Epidermal melanocyte (primary cell): ENCODE data around the gene COL19A1.

ENCODE experiments used
- DNase-seq: peaks from one replicate; pipeline ENCODE4 v3.0.0; 2011; ENCODE audit warnings: low spot score; ENCODE audit not compliant: insufficient read length

Gene COL19A1

DNA sequence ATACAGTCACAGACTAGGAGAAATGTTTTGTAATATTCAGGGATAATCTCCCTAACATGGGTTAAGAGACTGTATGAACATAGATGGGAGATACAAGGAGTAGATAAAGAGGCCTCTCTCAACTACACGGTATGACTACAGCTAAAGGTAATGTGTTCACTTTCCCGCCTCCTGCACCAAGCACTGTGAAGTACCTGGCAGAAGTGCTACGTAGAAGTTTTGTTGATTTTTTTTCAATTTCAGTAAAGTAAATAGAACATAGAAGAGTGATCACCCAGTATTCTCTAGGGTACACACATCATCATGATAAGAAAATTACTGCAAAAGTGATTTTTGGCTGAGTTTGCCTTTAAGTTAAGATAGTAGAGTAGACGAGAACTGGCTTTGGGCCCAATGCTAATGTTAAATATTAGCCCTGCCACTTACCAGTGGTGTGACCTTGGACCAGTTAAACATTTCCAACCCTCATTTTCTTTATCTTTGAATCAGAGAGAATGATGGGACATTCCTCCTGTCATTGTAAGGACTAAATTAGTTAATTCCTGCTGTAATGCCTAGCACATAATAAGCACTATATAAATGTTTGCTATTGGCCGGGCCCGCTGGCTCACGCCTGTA is 253.0 kb downstream of the COL19A1 start:
- no peak for DNase-seq

DNA sequence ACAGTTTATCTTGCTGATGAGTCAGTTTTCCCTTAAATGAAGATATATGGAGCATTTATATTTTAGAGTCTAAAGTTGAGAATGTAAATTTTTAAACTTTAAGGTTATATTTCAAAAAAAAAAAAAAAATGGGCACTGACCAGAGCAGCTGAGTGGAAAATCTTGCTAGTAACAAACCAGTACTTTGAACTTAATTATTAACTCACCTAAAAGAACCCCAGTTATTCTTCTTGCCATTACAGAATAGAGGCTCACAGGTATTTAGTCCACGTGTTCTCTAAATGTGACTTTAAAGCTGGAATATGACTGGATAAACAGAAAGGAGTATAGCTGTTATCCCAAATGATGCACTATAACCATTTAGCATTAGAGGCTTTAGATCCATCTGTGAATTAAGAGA is 258.1 kb downstream of the COL19A1 start:
- no peak for DNase-seq

DNA sequence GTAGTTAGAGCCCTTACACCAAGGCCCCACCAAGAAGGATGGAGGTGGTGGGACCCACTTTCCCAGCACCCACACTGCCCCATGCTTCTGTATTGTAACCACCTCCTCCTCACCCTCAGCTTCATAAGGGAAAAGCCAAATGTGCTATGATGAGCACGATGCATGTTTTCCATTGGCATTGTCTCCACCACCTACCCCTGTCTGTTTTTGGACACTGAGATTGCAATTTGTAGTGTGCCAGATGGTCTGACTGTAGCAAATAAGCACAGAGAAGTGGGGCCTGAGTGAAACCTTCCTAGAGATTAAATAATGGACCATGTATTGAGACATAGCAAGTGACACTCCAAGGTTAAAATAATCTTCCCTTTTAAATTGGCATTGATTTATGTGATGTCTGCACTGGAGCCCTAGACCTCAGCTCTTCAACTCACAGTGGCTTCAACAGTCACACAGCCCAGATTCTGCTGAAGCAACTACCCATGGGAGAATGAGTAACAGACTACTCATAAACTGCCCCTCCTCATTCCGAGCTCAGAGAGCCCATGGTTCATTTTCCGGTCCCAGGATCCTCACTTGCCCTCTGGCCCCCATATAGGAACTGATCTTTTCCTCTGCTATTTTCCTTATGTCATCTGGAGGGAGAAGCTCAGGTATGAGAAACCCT is 258.7 kb downstream of the COL19A1 start:
- DNase-seq, result no peak

DNA sequence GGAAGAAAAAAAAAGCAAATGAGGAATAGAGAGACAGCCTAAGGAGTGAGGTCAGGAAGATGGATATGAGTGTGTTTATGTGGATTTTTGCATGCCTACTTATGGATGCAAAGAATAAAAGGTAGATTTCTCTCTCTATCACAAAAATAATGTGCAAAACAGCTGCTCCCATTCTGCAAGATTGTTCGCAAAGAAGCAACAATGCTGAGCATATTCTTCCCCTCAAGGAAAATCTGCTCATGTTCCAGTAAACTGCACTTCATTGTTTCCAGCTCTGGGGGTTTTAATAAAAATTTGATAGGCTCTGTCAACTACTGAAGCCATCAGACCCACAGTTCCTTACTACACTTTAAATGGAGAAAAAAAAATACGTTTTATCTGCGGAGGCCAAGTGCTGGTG is 259.2 kb downstream of the COL19A1 start:
- no peak for DNase-seq

DNA sequence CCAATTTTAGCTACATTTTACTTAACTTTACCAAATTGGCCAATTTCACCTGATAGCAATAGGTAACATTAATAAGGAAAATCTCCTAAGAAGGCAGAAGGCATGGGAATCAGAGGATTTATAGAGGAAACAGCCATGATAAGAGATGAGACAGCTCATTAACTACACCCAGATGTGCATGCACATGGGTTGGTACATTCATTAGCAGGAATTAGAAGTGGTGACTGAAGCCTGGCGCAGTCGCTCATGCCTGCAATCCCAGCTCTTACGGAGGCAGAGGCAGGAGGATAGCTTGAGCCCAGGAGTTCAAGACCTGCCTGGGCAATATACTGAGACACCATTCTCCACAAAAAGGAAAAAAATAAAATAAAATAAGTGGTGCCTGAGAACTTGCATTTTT is 263.0 kb downstream of the COL19A1 start:
- no peak for DNase-seq

- no peak for DNase-seq
Observed at GRCh38 chr6:70130865-70131264, 264.5 kb downstream of the COL19A1 start.

GRCh38 chr6:70131528-70131927 is 265.2 kb downstream of the COL19A1 start:
- no peak for DNase-seq

- DNase-seq, result no peak
Observed at GRCh38 chr6:70133246-70133645, 266.9 kb downstream of the COL19A1 start.

- no peak for DNase-seq
Observed at GRCh38 chr6:70134542-70134941, 268.2 kb downstream of the COL19A1 start.

DNA sequence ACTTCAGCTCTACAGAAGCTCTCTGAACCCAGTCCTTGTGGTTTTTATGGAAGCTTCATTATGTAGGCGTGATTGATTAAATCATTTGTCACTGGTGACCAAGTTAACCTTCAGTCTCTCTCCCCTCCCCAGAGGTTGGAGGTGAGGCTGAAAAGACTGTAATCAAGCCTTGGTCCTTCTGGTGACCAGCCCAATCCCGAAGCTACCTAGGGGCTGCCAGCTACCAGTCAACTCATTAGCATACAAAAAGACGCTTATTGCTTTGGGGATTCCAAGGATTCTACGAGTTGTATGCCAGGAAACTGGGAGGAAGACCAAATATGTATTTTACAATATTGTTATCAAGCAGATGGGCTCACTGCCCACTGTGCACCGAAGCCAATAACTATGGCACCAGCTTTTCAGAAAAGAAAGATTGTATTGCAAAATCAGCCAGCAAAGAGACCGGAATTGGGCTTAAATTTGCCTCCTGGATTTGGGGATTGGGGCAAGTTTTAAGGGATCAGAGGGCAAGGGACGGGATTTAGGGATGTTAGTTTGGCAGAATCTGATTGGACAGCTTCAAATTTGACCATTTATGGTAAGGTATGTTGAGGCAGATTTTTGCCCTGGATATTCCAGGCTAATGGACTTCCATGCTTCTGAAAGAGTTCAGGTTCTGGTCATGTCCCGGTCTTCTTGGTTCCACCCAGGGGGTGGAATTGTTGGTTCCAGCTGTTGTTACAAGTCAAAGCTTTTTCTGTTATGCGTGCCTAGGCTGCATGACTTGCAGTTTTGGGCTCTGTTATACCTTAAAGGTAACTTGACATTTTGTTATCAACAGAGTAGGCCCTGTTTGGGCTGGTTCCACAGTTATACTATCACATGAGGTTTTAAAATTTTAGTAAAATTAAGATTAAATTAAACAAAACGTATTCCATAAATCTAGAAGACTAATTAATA is 269.1 kb downstream of the COL19A1 start:
- no peak for DNase-seq

- DNase-seq, result no peak
Observed at GRCh38 chr6:70136996-70137395, 270.6 kb downstream of the COL19A1 start.

DNA sequence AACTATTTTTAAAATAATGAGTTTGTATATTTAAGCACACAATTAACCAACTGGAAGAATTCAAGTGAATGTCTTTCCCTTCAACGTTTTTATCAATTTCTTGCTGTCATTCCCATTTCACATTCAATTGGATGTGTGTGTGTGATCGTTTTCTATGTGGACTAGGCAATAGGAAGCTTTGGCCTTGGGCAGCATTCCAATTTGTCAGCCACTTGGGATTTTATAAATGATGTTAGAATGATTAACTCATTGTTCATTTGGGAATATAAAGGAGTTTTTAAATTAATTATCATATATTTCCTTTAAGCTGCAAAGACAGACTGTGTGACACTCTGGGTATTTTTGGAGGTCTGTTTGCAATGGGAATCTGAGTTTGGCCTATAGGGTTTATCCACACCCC is 274.1 kb downstream of the COL19A1 start:
- no peak for DNase-seq

DNA sequence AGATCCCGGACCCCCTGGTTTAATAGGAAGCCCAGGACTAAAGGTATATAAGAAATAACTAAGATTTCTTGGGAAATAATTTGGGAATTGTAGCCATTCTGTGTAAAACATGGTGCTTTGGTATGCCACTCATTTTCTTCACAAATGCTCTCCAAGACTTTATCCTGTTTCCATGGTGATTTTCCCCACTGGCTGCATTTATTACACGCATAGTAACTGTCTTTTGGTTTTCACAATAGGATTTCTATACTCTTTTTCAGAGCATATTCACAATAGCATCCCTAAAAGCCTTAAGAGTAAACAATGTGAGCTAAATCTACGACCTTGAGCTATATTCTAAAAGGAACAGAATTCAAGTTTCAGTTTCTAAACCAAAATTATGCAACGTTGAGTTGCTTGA is 275.7 kb downstream of the COL19A1 start:
- no peak for DNase-seq

- no peak for DNase-seq
Observed at GRCh38 chr6:70145178-70145577, 278.8 kb downstream of the COL19A1 start.

DNA sequence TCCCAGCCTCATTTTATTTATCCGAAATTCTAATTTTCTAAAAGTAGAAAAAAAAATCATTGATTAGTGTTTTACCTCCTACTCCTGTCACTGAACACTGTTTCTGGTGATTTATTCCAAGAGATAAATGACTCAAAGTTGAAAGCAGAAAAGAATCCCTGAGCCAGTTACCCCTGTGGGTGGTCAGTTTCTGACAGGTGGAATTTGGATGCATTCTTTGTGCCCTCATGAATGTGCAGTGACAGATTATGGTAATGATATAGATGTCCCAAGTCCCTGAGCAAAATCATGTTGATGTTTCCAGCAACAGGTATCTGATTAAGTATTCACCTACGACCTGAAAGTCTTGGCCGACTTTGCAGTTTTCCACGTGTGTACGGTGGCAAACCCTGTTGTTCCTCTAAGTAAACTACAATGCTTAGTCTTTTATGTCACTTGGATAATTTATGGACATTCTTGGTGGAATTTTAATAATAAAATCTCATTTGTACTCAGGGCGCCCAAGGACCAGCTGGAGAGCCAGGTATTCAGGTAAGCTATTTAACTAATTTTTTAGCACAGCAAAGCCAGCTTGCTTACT is 282.9 kb downstream of the COL19A1 start:
- DNase-seq, result no peak

GRCh38 chr6:70150521-70150920 is 284.2 kb downstream of the COL19A1 start:
- DNase-seq, result no peak

GRCh38 chr6:70151616-70152015 is 285.3 kb downstream of the COL19A1 start:
- no peak for DNase-seq

DNA sequence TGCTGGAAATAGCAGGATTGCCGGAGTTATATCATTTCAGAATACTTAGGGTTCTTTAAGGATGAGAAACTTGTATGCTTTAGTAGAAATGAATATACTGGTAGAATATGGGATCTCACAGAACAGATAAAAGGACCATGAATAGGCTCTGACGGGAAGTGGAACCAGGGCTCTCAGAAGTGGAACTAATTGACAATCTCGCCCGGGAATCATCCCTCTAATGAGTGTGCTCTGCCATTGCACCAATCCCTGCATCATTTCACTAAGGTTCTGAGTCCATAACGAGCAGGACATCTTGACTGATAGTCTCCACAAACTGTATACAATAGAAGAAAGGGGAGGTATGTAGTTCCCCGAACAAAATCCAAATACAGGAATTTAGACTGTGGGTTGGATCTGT is 286.4 kb downstream of the COL19A1 start:
- DNase-seq, result no peak

DNA sequence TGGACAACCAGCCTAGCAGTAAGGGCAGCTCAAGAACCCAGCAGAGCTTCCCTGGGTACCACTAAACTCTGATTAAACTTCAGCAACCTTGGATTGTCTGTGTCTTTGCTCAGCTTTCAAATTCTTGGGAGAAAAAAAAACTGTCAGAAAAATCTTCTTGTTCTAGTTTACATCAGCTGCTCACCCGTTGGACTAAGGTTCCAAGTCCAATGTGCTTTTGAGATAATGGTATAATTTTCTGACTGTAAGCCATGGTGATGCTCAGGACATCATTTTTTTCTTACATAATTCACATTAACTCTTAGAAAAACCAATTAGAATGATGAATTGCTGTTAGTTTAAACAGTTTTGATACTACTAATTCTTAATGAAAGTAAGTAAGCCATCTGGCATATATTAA is 290.7 kb downstream of the COL19A1 start:
- no peak for DNase-seq

DNA sequence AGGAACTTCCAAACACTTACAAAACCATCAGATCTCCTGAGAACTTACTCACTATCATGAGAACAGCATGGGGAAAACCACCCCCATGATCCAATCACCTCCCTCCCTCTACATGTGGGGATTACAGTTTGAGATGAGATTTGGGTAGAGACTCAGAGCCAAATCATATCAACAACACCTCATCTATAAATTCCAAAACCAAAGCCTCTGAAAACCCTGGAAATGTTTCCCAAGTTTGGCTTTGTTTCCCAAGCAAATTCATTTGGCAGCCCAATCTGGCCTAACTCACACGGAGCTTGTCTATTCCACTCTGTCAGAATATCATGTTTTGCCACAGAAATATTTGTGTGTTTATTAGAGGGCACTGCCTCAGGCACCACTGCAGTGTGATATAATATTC is 293.9 kb downstream of the COL19A1 start:
- no peak for DNase-seq

GRCh38 chr6:70162972-70163371 is 296.6 kb downstream of the COL19A1 start:
- no peak for DNase-seq

DNA sequence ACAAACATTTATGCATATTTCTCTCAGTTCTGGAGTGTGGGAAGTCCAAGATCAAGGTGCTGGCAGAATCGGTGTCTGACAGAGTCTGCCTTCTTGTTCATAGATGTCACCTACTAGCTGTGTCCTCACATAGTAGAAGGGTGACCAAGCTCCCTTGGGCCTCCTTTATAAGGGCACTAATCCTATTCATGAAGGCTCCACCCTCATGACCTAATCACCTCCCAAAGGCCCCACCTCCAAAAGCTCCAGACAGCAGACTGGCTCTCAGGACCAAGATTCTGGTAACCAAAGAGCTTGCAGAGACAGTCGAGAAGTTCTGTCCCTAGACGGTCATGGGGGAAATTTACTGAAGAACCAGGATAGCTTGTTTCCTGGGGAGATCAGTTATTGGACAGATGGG is 297.4 kb downstream of the COL19A1 start:
- DNase-seq, result no peak
